OCI-LY1 (cell line): Measurements from ENCODE around the gene TOB1.

Experiments
- H2AFZ ChIP-seq: fragments of 200-600 bp; sonication (generic), shearing (Covaris generic); 2 replicates; pipeline ENCODE4 v1.6.0; 2014; ENCODE audit warnings: antibody characterized with exemption, mild to moderate bottlenecking, low read length
- H3F3A ChIP-seq: fragments of 200-600 bp; sonication (generic), shearing (Covaris generic); 2 replicates; pipeline ENCODE4 v1.6.0; 2014; ENCODE audit warnings: mild to moderate bottlenecking, antibody characterized with exemption, low read length, moderate library complexity; ENCODE audit not compliant: insufficient read depth
- H3K27ac ChIP-seq: fragments of 200-600 bp; sonication (generic); 2 replicates; pipeline ENCODE4 v1.5.1; 2014; ENCODE audit warnings: low read length, mixed run types, mild to moderate bottlenecking, low read depth; ENCODE audit not compliant: poor library complexity, severe bottlenecking
- H3K27me3 ChIP-seq: fragments of 200-600 bp; sonication (generic); 2 replicates; pipeline ENCODE4 v1.6.0; 2014; ENCODE audit warnings: antibody characterized with exemption, mild to moderate bottlenecking, low read length, moderate library complexity; ENCODE audit not compliant: insufficient read depth
- H3K36me3 ChIP-seq: fragments of 200-600 bp; sonication (generic); 2 replicates; pipeline ENCODE4 v1.6.1; 2014; ENCODE audit warnings: mild to moderate bottlenecking, antibody characterized with exemption, low read length, moderate library complexity, mixed read lengths; ENCODE audit not compliant: insufficient read depth
- H3K4me1 ChIP-seq: fragments of 200-600 bp; sonication (generic); 2 replicates; pipeline ENCODE4 v1.5.1; 2014; ENCODE audit warnings: mild to moderate bottlenecking, low read length, moderate library complexity; ENCODE audit not compliant: insufficient read depth, severe bottlenecking
- H3K4me2 ChIP-seq: fragments of 200-600 bp; sonication (generic), shearing (Covaris generic); 2 replicates; pipeline ENCODE4 v1.6.1; 2014; ENCODE audit warnings: low read length
- H3K4me3 ChIP-seq: fragments of 200-600 bp; sonication (generic); 2 replicates; pipeline ENCODE4 v1.5.1; 2014; ENCODE audit warnings: low read length, low read depth, mild to moderate bottlenecking, mixed read lengths; ENCODE audit not compliant: poor library complexity, severe bottlenecking
- H3K79me2 ChIP-seq: fragments of 200-600 bp; shearing (Covaris generic); 2 replicates; pipeline ENCODE4 v1.6.1; 2016; ENCODE audit warnings: mixed run types, low read length, mixed read lengths; ENCODE audit not compliant: insufficient read depth
- H3K9ac ChIP-seq: fragments of 200-600 bp; sonication (generic), shearing (Covaris generic); 2 replicates; pipeline ENCODE4 v1.6.1; 2014; ENCODE audit warnings: mild to moderate bottlenecking, low read length, mixed read lengths
- H3K9me2 ChIP-seq: fragments of 200-600 bp; sonication (generic), shearing (Covaris generic); 2 replicates; pipeline ENCODE4 v1.6.1; 2014; ENCODE audit warnings: low read depth, mild to moderate bottlenecking, low read length, mixed read lengths
- H3K9me3 ChIP-seq: fragments of 200-600 bp; shearing (Covaris generic); 2 replicates; pipeline ENCODE4 v1.6.1; 2014; ENCODE audit warnings: low read length, mixed read lengths
- H4K20me1 ChIP-seq: fragments of 200-600 bp; sonication (generic), shearing (Covaris generic); 2 replicates; pipeline ENCODE4 v1.6.0; 2016; ENCODE audit warnings: mild to moderate bottlenecking, low read length; ENCODE audit not compliant: insufficient read depth
- EZH2 ChIP-seq: fragments of 200-600 bp; sonication (generic), shearing (Covaris generic); IDR thresholded peaks from 2 replicates; pipeline ENCODE4 v1.8.0; 2017; ENCODE audit warnings: borderline replicate concordance, mixed run types, mild to moderate bottlenecking, antibody characterized with exemption, low read length, moderate library complexity, mixed read lengths
- TF ChIP-seq, protein P1 (sequence below): fragments of 200-600 bp; sonication (generic), shearing (Covaris generic); IDR thresholded peaks from 2 replicates; pipeline ENCODE4 v1.5.1; 2017; ENCODE audit warnings: mild to moderate bottlenecking, antibody characterized with exemption, low read length, moderate library complexity, mixed read lengths

The TOB1 gene

DNA sequence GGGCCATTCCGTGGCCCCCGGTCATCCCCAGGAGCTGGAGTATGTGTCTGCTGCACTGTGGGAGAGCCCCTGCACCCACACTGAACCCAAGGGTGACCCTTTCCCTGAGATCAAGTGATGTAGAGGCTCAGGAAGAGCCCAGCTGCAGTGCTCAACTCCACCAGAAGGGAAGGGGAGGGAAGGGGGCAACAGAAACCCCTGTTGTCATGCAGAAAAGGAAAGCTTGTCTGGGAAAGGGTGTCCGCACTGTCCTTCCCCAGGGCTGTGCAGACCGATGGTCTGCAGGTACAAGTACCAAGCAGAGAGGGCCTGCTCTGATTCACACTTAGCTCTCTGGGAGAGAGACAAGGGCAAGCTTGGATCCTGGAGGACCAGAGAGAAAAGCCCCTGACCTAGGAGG lies 45.7 kb upstream of the TOB1 start:
- no peak overlapping the region for H3K9ac ChIP-seq
- H3K9me2 ChIP-seq, result no peaks in the 10 kb centered on the region
- TF ChIP-seq EZH2, result no peak
- TF ChIP-seq, protein P1, sequence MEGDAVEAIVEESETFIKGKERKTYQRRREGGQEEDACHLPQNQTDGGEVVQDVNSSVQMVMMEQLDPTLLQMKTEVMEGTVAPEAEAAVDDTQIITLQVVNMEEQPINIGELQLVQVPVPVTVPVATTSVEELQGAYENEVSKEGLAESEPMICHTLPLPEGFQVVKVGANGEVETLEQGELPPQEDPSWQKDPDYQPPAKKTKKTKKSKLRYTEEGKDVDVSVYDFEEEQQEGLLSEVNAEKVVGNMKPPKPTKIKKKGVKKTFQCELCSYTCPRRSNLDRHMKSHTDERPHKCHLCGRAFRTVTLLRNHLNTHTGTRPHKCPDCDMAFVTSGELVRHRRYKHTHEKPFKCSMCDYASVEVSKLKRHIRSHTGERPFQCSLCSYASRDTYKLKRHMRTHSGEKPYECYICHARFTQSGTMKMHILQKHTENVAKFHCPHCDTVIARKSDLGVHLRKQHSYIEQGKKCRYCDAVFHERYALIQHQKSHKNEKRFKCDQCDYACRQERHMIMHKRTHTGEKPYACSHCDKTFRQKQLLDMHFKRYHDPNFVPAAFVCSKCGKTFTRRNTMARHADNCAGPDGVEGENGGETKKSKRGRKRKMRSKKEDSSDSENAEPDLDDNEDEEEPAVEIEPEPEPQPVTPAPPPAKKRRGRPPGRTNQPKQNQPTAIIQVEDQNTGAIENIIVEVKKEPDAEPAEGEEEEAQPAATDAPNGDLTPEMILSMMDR, result no peak
- no peak overlapping the region for H3K27ac ChIP-seq
- no peak overlapping the region for H3K4me3 ChIP-seq
- H3K36me3 ChIP-seq, result no peaks in the 10 kb centered on the region
- no peaks in the 10 kb centered on the region for H3K79me2 ChIP-seq
- no peaks in the 10 kb centered on the region for H3K4me1 ChIP-seq
- no peak overlapping the region for H3K4me2 ChIP-seq
- H2AFZ ChIP-seq, result no peak overlapping the region
- H3F3A ChIP-seq, result no peaks in the 10 kb centered on the region
- H3K9me3 ChIP-seq, result no peaks in the 10 kb centered on the region
- 0 out of 2 replicates have a peak, but pooled peaks cover 5% of the 10 kb centered on the region for H3K27me3 ChIP-seq
- H4K20me1 ChIP-seq, result no peaks in the 10 kb centered on the region

DNA sequence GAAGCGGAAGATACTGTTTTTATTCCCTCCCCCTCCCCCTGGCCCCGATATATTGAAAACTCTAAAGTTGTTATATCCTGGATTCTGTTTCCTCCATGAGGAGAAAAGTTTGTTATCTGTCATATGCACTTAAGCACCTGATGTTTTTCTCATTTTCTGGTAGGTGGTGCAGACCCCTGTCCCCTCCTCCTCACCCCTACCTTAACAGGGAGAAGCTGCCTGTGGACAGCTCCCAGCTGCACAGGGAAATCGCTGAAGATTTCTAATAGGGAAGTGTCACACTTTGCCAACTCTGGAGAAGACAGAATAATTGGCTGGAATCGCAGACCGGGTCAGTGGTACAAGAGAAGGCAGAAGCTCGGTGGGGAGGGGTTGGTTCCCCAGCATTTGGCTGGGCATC lies 45.3 kb upstream of the TOB1 start:
- TF ChIP-seq, protein P1, result no peak
- TF ChIP-seq EZH2, result no peak
- no peaks in the 10 kb centered on the region for H4K20me1 ChIP-seq
- no peaks in the 10 kb centered on the region for H3K4me1 ChIP-seq
- no peaks in the 10 kb centered on the region for H3K79me2 ChIP-seq
- no peak overlapping the region for H3K9ac ChIP-seq
- no peak overlapping the region for H2AFZ ChIP-seq
- no peaks in the 10 kb centered on the region for H3K9me3 ChIP-seq
- no peak overlapping the region for H3K27ac ChIP-seq
- no peak overlapping the region for H3K4me2 ChIP-seq
- H3K36me3 ChIP-seq, result no peaks in the 10 kb centered on the region
- H3F3A ChIP-seq, result no peaks in the 10 kb centered on the region
- H3K4me3 ChIP-seq, result no peak overlapping the region
- no peaks in the 10 kb centered on the region for H3K9me2 ChIP-seq
- H3K27me3 ChIP-seq, result 0 out of 2 replicates have a peak, but pooled peaks cover 5% of the 10 kb centered on the region

DNA sequence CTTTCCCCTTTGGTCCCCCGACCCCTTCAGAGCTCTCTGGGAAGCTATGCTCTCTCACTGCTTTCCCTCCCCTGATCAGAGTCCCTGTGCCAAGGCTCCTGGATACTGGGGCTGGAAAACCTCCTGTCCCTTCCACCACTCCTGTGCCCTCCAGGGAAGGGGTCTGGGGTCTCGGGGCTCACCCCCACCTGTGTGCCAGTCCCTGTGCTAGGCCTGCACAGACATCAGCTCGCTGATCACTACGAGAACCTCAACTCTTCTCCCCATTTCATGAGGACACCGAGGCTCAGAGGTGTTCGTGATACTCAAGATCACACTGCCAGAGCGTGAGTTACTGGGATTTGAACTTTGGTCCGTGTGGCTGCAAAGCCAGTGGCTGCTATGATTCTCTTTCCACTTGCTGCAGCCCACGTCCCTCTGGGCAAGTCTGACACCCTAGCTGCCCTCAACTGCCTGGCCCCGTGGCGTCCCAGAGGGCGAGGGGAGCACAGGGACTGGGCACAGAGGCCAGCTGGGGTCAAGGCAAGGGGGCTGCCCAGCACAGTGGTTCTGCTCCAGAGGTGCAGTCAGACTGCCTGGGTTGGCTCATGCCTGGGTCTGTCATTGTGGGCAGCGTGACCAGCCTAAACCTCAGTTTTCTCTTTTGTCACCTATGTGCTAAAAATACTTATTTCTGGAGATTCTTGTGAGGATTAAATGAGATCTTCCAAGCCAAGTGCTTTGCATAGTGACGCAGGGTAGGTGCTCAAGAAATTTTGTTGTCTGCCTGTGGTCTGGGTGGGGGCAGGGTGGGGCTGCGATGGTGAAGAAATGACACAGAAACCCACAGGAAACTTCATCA lies 43.8 kb upstream of the TOB1 start:
- Histone ChIP-seq H3K4me3 (no peak overlapping the region), H3K36me3 (no peaks in the 10 kb centered on the region), H3K4me1 (peaks cover under 1% of the 10 kb centered on the region), H2AFZ (no peak overlapping the region), H3K79me2 (no peaks in the 10 kb centered on the region), H3F3A (no peaks in the 10 kb centered on the region), H3K9me2 (no peaks in the 10 kb centered on the region), H3K9me3 (no peaks in the 10 kb centered on the region), H3K27ac (no peak overlapping the region), H3K4me2 (no peak overlapping the region), H3K27me3 (0 out of 2 replicates have a peak, but pooled peaks cover 5% of the 10 kb centered on the region), H3K9ac (no peak overlapping the region), H4K20me1 (no peaks in the 10 kb centered on the region)
- TF ChIP-seq EZH2, result no peak
- TF ChIP-seq, protein P1, result no peak
